ENCODE measurements around the gene DUSP1.

Gene DUSP1

GRCh38 chr5:172782169-172783039 lies 11.4 kb upstream of the DUSP1 start:
- Histone ChIP-seq H3K4me2 (ENCODE audit: low read depth, low read length, poor library complexity, severe bottlenecking) (no peak overlapping the region), H4K20me1 (ENCODE audit: low read depth, low read length) (no peaks in the 10 kb centered on the region), H2AFZ (ENCODE audit: low read depth, low read length, severe bottlenecking) (no peak overlapping the region), H3K9me2 (replicated peaks; ENCODE audit: insufficient read depth, low read length) (no peaks in the 10 kb centered on the region), H3F3A (ENCODE audit: insufficient read depth) (no peaks in the 10 kb centered on the region), H3K27ac (ENCODE audit: low read depth, low read length) (no peak overlapping the region), H3K79me2 (ENCODE audit: insufficient read depth, low read length) (no peaks in the 10 kb centered on the region), H3K36me3 (ENCODE audit: low read length) (no peaks in the 10 kb centered on the region), H3K9me3 (ENCODE audit: insufficient read depth, low read length) (no peaks in the 10 kb centered on the region), H3K4me3 (ENCODE audit: insufficient read depth, low read length, poor library complexity, severe bottlenecking) (no peak overlapping the region), H3K9ac (ENCODE audit: low read length) (no peak overlapping the region), H3K27me3 (ENCODE audit: low read length) (no peaks in the 10 kb centered on the region)
- no peak for TF ChIP-seq EZH2phosphoT487 (conservative IDR thresholded peaks at IDR 0.05; ENCODE audit: low read length)
- no peak for TF ChIP-seq CTCF (IDR thresholded peaks at IDR 0.05; ENCODE audit: insufficient read depth, low read length, poor library complexity, severe bottlenecking)

GRCh38 chr5:172779691-172780341 lies 8.8 kb upstream of the DUSP1 start:
- Histone ChIP-seq H3F3A (ENCODE audit: insufficient read depth) (no peaks in the 10 kb centered on the region), H2AFZ (ENCODE audit: low read depth, low read length, severe bottlenecking) (no peak overlapping the region), H3K27ac (ENCODE audit: low read depth, low read length) (no peak overlapping the region), H3K79me2 (ENCODE audit: insufficient read depth, low read length) (no peaks in the 10 kb centered on the region), H3K9me3 (ENCODE audit: insufficient read depth, low read length) (no peaks in the 10 kb centered on the region), H3K36me3 (ENCODE audit: low read length) (no peaks in the 10 kb centered on the region), H3K9ac (ENCODE audit: low read length) (no peak overlapping the region), H3K9me2 (replicated peaks; ENCODE audit: insufficient read depth, low read length) (no peaks in the 10 kb centered on the region), H3K4me2 (ENCODE audit: low read depth, low read length, poor library complexity, severe bottlenecking) (no peak overlapping the region), H3K4me3 (ENCODE audit: insufficient read depth, low read length, poor library complexity, severe bottlenecking) (no peak overlapping the region), H3K27me3 (ENCODE audit: low read length) (no peaks in the 10 kb centered on the region), H4K20me1 (ENCODE audit: low read depth, low read length) (no peaks in the 10 kb centered on the region)
- TF ChIP-seq EZH2phosphoT487 (conservative IDR thresholded peaks at IDR 0.05; ENCODE audit: low read length): no peak
- no peak for TF ChIP-seq CTCF (IDR thresholded peaks at IDR 0.05; ENCODE audit: insufficient read depth, low read length, poor library complexity, severe bottlenecking)

GRCh38 chr5:172777881-172778814 lies 7.2 kb upstream of the DUSP1 start:
- H4K20me1 ChIP-seq (ENCODE audit: low read depth, low read length): no peaks in the 10 kb centered on the region
- H3K9ac ChIP-seq (ENCODE audit: low read length): no peak overlapping the region
- H3K9me2 ChIP-seq (replicated peaks; ENCODE audit: insufficient read depth, low read length): no peaks in the 10 kb centered on the region
- H3F3A ChIP-seq (ENCODE audit: insufficient read depth): no peaks in the 10 kb centered on the region
- H3K4me2 ChIP-seq (ENCODE audit: low read depth, low read length, poor library complexity, severe bottlenecking): no peak overlapping the region
- TF ChIP-seq EZH2phosphoT487 (conservative IDR thresholded peaks at IDR 0.05; ENCODE audit: low read length) (no peak), CTCF (IDR thresholded peaks at IDR 0.05; ENCODE audit: insufficient read depth, low read length, poor library complexity, severe bottlenecking) (no peak)
- H3K27ac ChIP-seq (ENCODE audit: low read depth, low read length): no peak overlapping the region
- no peaks in the 10 kb centered on the region for H3K79me2 ChIP-seq (ENCODE audit: insufficient read depth, low read length)
- H3K9me3 ChIP-seq (ENCODE audit: insufficient read depth, low read length): no peaks in the 10 kb centered on the region
- no peak overlapping the region for H2AFZ ChIP-seq (ENCODE audit: low read depth, low read length, severe bottlenecking)
- H3K36me3 ChIP-seq (ENCODE audit: low read length): no peaks in the 10 kb centered on the region
- no peaks in the 10 kb centered on the region for H3K27me3 ChIP-seq (ENCODE audit: low read length)
- H3K4me3 ChIP-seq (ENCODE audit: insufficient read depth, low read length, poor library complexity, severe bottlenecking): no peak overlapping the region

Measured in SU-DHL-6 (cell line).